IMR-90 (cell line): ENCODE results near the gene MAPK13.

ENCODE experiments used
- CEBPB ChIP-seq: IDR thresholded peaks from 2 replicates; pipeline ENCODE4 v1.6.1; 2012; ENCODE audit warnings: low read depth, low read length, improper control_type of control experiment
- POLR2A ChIP-seq: IDR thresholded peaks from 2 replicates; pipeline ENCODE4 v1.6.1; 2012; ENCODE audit warnings: mild to moderate bottlenecking, low read depth, low read length
- TF ChIP-seq, protein P1 (sequence below): conservative IDR thresholded peaks from 2 replicates; pipeline ENCODE4 v1.5.1; 2012; ENCODE audit warnings: mild to moderate bottlenecking, low read depth, low read length, improper control_type of control experiment
- TF ChIP-seq, protein P2 (sequence below): fragments of 150-350 bp; IDR thresholded peaks from 2 replicates; pipeline ENCODE4 v1.6.1; 2016; ENCODE audit warnings: low read depth, mild to moderate bottlenecking, low read length, moderate library complexity, borderline replicate concordance

DNA sequence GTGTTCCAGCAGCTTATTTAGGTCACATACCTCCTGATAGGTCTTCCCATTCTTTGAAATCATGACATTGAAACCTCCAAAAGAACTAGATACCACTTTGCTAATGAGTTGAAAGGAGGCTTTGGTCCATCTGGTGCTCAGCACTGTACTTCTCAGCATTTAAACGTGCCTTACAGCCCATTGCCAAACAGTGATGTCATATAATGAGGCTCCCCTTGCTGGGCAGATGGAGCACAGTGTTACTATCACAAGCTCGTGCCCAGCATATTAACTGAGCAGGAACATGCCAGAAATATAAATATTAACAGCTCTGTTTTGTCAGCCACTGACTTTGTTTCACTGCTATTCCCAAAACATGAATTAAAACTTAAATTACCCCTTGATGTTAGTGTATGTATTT lies 25.5 kb upstream of the MAPK13 start:
- TF ChIP-seq, protein P1, sequence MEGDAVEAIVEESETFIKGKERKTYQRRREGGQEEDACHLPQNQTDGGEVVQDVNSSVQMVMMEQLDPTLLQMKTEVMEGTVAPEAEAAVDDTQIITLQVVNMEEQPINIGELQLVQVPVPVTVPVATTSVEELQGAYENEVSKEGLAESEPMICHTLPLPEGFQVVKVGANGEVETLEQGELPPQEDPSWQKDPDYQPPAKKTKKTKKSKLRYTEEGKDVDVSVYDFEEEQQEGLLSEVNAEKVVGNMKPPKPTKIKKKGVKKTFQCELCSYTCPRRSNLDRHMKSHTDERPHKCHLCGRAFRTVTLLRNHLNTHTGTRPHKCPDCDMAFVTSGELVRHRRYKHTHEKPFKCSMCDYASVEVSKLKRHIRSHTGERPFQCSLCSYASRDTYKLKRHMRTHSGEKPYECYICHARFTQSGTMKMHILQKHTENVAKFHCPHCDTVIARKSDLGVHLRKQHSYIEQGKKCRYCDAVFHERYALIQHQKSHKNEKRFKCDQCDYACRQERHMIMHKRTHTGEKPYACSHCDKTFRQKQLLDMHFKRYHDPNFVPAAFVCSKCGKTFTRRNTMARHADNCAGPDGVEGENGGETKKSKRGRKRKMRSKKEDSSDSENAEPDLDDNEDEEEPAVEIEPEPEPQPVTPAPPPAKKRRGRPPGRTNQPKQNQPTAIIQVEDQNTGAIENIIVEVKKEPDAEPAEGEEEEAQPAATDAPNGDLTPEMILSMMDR: no peak
- TF ChIP-seq CEBPB (no peak), POLR2A (no peak)
- TF ChIP-seq, protein P2, sequence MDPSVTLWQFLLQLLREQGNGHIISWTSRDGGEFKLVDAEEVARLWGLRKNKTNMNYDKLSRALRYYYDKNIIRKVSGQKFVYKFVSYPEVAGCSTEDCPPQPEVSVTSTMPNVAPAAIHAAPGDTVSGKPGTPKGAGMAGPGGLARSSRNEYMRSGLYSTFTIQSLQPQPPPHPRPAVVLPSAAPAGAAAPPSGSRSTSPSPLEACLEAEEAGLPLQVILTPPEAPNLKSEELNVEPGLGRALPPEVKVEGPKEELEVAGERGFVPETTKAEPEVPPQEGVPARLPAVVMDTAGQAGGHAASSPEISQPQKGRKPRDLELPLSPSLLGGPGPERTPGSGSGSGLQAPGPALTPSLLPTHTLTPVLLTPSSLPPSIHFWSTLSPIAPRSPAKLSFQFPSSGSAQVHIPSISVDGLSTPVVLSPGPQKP: no peak
